ENCODE results near the gene PIEZO1.
A peak's percentile ranks its signal among the peaks of the same experiment; 100 is the strongest.

PIEZO1 gene

GRCh38 chr16:88722784-88723506 is 62.1 kb downstream of the PIEZO1 start:
- H3K4me3 ChIP-seq (ENCODE audit: low read length), result no peak overlapping the region
- H3K4me1 ChIP-seq (ENCODE audit: control insufficient read depth, insufficient read depth, low read length), result peaks cover 6% of the 10 kb centered on the region
- H3K36me3 ChIP-seq (ENCODE audit: control insufficient read depth, insufficient read depth, low read length), result peaks cover 63% of the 10 kb centered on the region
- H3K27me3 ChIP-seq (ENCODE audit: control insufficient read depth, insufficient read depth, low read length), result no peaks in the 10 kb centered on the region
- H3K9ac ChIP-seq (ENCODE audit: low read length), result no peak overlapping the region
- H3K27ac ChIP-seq (ENCODE audit: low read depth, low read length), result no peak overlapping the region

- no peak overlapping the region for H3K27ac ChIP-seq (ENCODE audit: low read depth, low read length)
- H3K9ac ChIP-seq (ENCODE audit: low read length), result no peak overlapping the region
- peaks cover 64% of the 10 kb centered on the region for H3K36me3 ChIP-seq (ENCODE audit: control insufficient read depth, insufficient read depth, low read length)
- no peak overlapping the region for H3K4me3 ChIP-seq (ENCODE audit: low read length)
- no peaks in the 10 kb centered on the region for H3K27me3 ChIP-seq (ENCODE audit: control insufficient read depth, insufficient read depth, low read length)
- peaks cover 6% of the 10 kb centered on the region for H3K4me1 ChIP-seq (ENCODE audit: control insufficient read depth, insufficient read depth, low read length)
Observed at GRCh38 chr16:88721815-88722755, 62.9 kb downstream of the PIEZO1 start.

GRCh38 chr16:88721236-88721635 is 63.8 kb downstream of the PIEZO1 start:
- Histone ChIP-seq H3K27ac (ENCODE audit: low read depth, low read length) (no peak overlapping the region), H3K4me1 (ENCODE audit: control insufficient read depth, insufficient read depth, low read length) (peaks cover 6% of the 10 kb centered on the region), H3K36me3 (ENCODE audit: control insufficient read depth, insufficient read depth, low read length) (peaks cover 70% of the 10 kb centered on the region), H3K27me3 (ENCODE audit: control insufficient read depth, insufficient read depth, low read length) (no peaks in the 10 kb centered on the region), H3K9ac (ENCODE audit: low read length) (no peak overlapping the region), H3K4me3 (ENCODE audit: low read length) (no peak overlapping the region)

- Histone ChIP-seq H3K36me3 (ENCODE audit: control insufficient read depth, insufficient read depth, low read length) (peaks cover 68% of the 10 kb centered on the region), H3K27me3 (ENCODE audit: control insufficient read depth, insufficient read depth, low read length) (no peaks in the 10 kb centered on the region), H3K27ac (ENCODE audit: low read depth, low read length) (no peak overlapping the region), H3K4me3 (ENCODE audit: low read length) (no peak overlapping the region), H3K4me1 (ENCODE audit: control insufficient read depth, insufficient read depth, low read length) (peaks cover 6% of the 10 kb centered on the region), H3K9ac (ENCODE audit: low read length) (no peak overlapping the region)
Observed at GRCh38 chr16:88720396-88720970, 64.5 kb downstream of the PIEZO1 start.

GRCh38 chr16:88719933-88720296 is 65.1 kb downstream of the PIEZO1 start:
- H3K9ac ChIP-seq (ENCODE audit: low read length), result no peak overlapping the region
- no peak overlapping the region for H3K4me3 ChIP-seq (ENCODE audit: low read length)
- peaks cover 66% of the 10 kb centered on the region for H3K36me3 ChIP-seq (ENCODE audit: control insufficient read depth, insufficient read depth, low read length)
- no peaks in the 10 kb centered on the region for H3K27me3 ChIP-seq (ENCODE audit: control insufficient read depth, insufficient read depth, low read length)
- H3K27ac ChIP-seq (ENCODE audit: low read depth, low read length), result peak overlapping the region; percentile 71
- H3K4me1 ChIP-seq (ENCODE audit: control insufficient read depth, insufficient read depth, low read length), result peaks cover 6% of the 10 kb centered on the region

- Histone ChIP-seq H3K27me3 (ENCODE audit: control insufficient read depth, insufficient read depth, low read length) (no peaks in the 10 kb centered on the region), H3K4me1 (ENCODE audit: control insufficient read depth, insufficient read depth, low read length) (peaks cover 6% of the 10 kb centered on the region), H3K36me3 (ENCODE audit: control insufficient read depth, insufficient read depth, low read length) (peaks cover 69% of the 10 kb centered on the region), H3K4me3 (ENCODE audit: low read length) (no peak overlapping the region), H3K27ac (ENCODE audit: low read depth, low read length) (peak overlapping the region; percentile 71), H3K9ac (ENCODE audit: low read length) (no peak overlapping the region)
Observed at GRCh38 chr16:88719267-88719932, 65.6 kb downstream of the PIEZO1 start.

- Histone ChIP-seq H3K27ac (ENCODE audit: low read depth, low read length) (peak overlapping the region; percentile 71), H3K27me3 (ENCODE audit: control insufficient read depth, insufficient read depth, low read length) (no peaks in the 10 kb centered on the region), H3K4me1 (ENCODE audit: control insufficient read depth, insufficient read depth, low read length) (peaks cover 6% of the 10 kb centered on the region), H3K4me3 (ENCODE audit: low read length) (no peak overlapping the region), H3K9ac (ENCODE audit: low read length) (no peak overlapping the region), H3K36me3 (ENCODE audit: control insufficient read depth, insufficient read depth, low read length) (peaks cover 62% of the 10 kb centered on the region)
Observed at GRCh38 chr16:88718178-88718577, 66.8 kb downstream of the PIEZO1 start.

GRCh38 chr16:88716601-88717001 is 68.4 kb downstream of the PIEZO1 start:
- peaks cover 6% of the 10 kb centered on the region for H3K4me1 ChIP-seq (ENCODE audit: control insufficient read depth, insufficient read depth, low read length)
- H3K27me3 ChIP-seq (ENCODE audit: control insufficient read depth, insufficient read depth, low read length), result no peaks in the 10 kb centered on the region
- no peak overlapping the region for H3K4me3 ChIP-seq (ENCODE audit: low read length)
- peaks cover 51% of the 10 kb centered on the region for H3K36me3 ChIP-seq (ENCODE audit: control insufficient read depth, insufficient read depth, low read length)
- no peak overlapping the region for H3K27ac ChIP-seq (ENCODE audit: low read depth, low read length)
- H3K9ac ChIP-seq (ENCODE audit: low read length), result no peak overlapping the region

GRCh38 chr16:88716201-88716600 is 68.8 kb downstream of the PIEZO1 start:
- peaks cover 47% of the 10 kb centered on the region for H3K36me3 ChIP-seq (ENCODE audit: control insufficient read depth, insufficient read depth, low read length)
- H3K27ac ChIP-seq (ENCODE audit: low read depth, low read length), result no peak overlapping the region

GRCh38 chr16:88715312-88716190 is 69.5 kb downstream of the PIEZO1 start:
- H3K4me3 ChIP-seq (ENCODE audit: low read length), result no peak overlapping the region
- peaks cover 41% of the 10 kb centered on the region for H3K36me3 ChIP-seq (ENCODE audit: control insufficient read depth, insufficient read depth, low read length)
- H3K27ac ChIP-seq (ENCODE audit: low read depth, low read length), result no peak overlapping the region
- H3K27me3 ChIP-seq (ENCODE audit: control insufficient read depth, insufficient read depth, low read length), result no peaks in the 10 kb centered on the region
- H3K9ac ChIP-seq (ENCODE audit: low read length), result no peak overlapping the region
- peaks cover 6% of the 10 kb centered on the region for H3K4me1 ChIP-seq (ENCODE audit: control insufficient read depth, insufficient read depth, low read length)

More at GRCh38 chr16:88716201-88716600, 68.8 kb downstream of the PIEZO1 start:
- no peaks in the 10 kb centered on the region for H3K27me3 ChIP-seq (ENCODE audit: control insufficient read depth, insufficient read depth, low read length)
- no peak overlapping the region for H3K4me3 ChIP-seq (ENCODE audit: low read length)
- H3K9ac ChIP-seq (ENCODE audit: low read length), result no peak overlapping the region
- peaks cover 6% of the 10 kb centered on the region for H3K4me1 ChIP-seq (ENCODE audit: control insufficient read depth, insufficient read depth, low read length)

GRCh38 chr16:88714420-88715302 is 70.4 kb downstream of the PIEZO1 start:
- H3K36me3 ChIP-seq (ENCODE audit: control insufficient read depth, insufficient read depth, low read length), result peaks cover 34% of the 10 kb centered on the region
- H3K4me3 ChIP-seq (ENCODE audit: low read length), result no peak overlapping the region
- no peaks in the 10 kb centered on the region for H3K27me3 ChIP-seq (ENCODE audit: control insufficient read depth, insufficient read depth, low read length)
- no peak overlapping the region for H3K9ac ChIP-seq (ENCODE audit: low read length)
- H3K4me1 ChIP-seq (ENCODE audit: control insufficient read depth, insufficient read depth, low read length), result peaks cover 5% of the 10 kb centered on the region
- no peak overlapping the region for H3K27ac ChIP-seq (ENCODE audit: low read depth, low read length)

Measured in rectal smooth muscle tissue (tissue), 1 donor.